H9 (cell line): ENCODE data around the gene CDH19. TPM values are rescaled to one million over a fixed set of nuclear protein-coding genes. Genes with fewer than 3 reads are reported as not detected.

Experiments
- DNase-seq: peaks from one replicate; pipeline ENCODE4 v3.0.0-alpha.2; 2017
- H2AFZ ChIP-seq: one replicate; pipeline ENCODE4 v1.6.1; 2013; ENCODE audit warnings: mild to moderate bottlenecking, low read length, control low read depth, moderate library complexity
- H2AK5ac ChIP-seq: 2 replicates; pipeline ENCODE4 v1.6.1; 2013; ENCODE audit warnings: low read length, control low read depth, mixed read lengths; ENCODE audit not compliant: insufficient read length
- H2BK120ac ChIP-seq: one replicate; pipeline ENCODE4 v1.6.1; 2013; ENCODE audit warnings: low read depth, mild to moderate bottlenecking, low read length, control low read depth, inconsistent platforms; ENCODE audit not compliant: poor library complexity, severe bottlenecking
- H2BK12ac ChIP-seq: 2 replicates; pipeline ENCODE4 v1.6.1; 2013; ENCODE audit warnings: low read length, control low read depth, mixed read lengths, low read depth; ENCODE audit not compliant: insufficient read length
- H2BK15ac ChIP-seq: 2 replicates; pipeline ENCODE4 v1.6.1; 2013; ENCODE audit warnings: low read depth, low read length, control low read depth
- H2BK20ac ChIP-seq: one replicate; pipeline ENCODE4 v1.6.1; 2013; ENCODE audit warnings: low read depth, mild to moderate bottlenecking, low read length, control low read depth, inconsistent platforms; ENCODE audit not compliant: poor library complexity, severe bottlenecking
- H2BK5ac ChIP-seq: 2 replicates; pipeline ENCODE4 v1.6.1; 2013; ENCODE audit warnings: low read length, control low read depth, mixed read lengths; ENCODE audit not compliant: insufficient read length
- H3K14ac ChIP-seq: 2 replicates; pipeline ENCODE4 v1.6.1; 2013; ENCODE audit warnings: low read length, control low read depth; ENCODE audit not compliant: insufficient read depth
- H3K18ac ChIP-seq: 2 replicates; pipeline ENCODE4 v1.6.1; 2013; ENCODE audit warnings: low read depth, mild to moderate bottlenecking, mixed read lengths, low read length, control low read depth; ENCODE audit not compliant: insufficient read length
- H3K23ac ChIP-seq: 2 replicates; pipeline ENCODE4 v1.6.1; 2013; ENCODE audit warnings: low read length, control low read depth, mixed read lengths, low read depth; ENCODE audit not compliant: insufficient read length
- H3K23me2 ChIP-seq: 2 replicates; pipeline ENCODE4 v1.6.1; 2013; ENCODE audit warnings: low read depth, mild to moderate bottlenecking, mixed read lengths, low read length, control low read depth; ENCODE audit not compliant: insufficient read length, poor library complexity, severe bottlenecking
- H3K27ac ChIP-seq: 2 replicates; pipeline ENCODE4 v1.5.1; 2013; ENCODE audit warnings: low read length, control low read depth, mixed read lengths, low read depth; ENCODE audit not compliant: insufficient read length
- H3K27me3 ChIP-seq: 2 replicates; pipeline ENCODE4 v1.6.1; 2013; ENCODE audit warnings: low read length, control low read depth, inconsistent platforms; ENCODE audit not compliant: insufficient read depth
- H3K4ac ChIP-seq: 2 replicates; pipeline ENCODE4 v1.6.1; 2013; ENCODE audit warnings: low read depth, mild to moderate bottlenecking, control low read depth, inconsistent platforms, low read length, moderate library complexity
- H3K4me1 ChIP-seq: 2 replicates; pipeline ENCODE4 v1.6.1; 2013; ENCODE audit warnings: low read length, control low read depth, inconsistent platforms; ENCODE audit not compliant: insufficient read depth
- H3K4me2 ChIP-seq: 2 replicates; pipeline ENCODE4 v1.6.1; 2013; ENCODE audit warnings: low read length, control low read depth, mixed read lengths; ENCODE audit not compliant: insufficient read length, insufficient read depth
- H3K56ac ChIP-seq: 2 replicates; pipeline ENCODE4 v1.6.1; 2013; ENCODE audit warnings: low read depth, mild to moderate bottlenecking, mixed read lengths, low read length, control low read depth; ENCODE audit not compliant: insufficient read length
- H3K79me1 ChIP-seq: 2 replicates; pipeline ENCODE4 v1.6.1; 2013; ENCODE audit warnings: low read depth, mild to moderate bottlenecking, moderate library complexity, low read length, control low read depth, inconsistent platforms; ENCODE audit not compliant: insufficient read depth, poor library complexity, severe bottlenecking
- H3K79me2 ChIP-seq: 2 replicates; pipeline ENCODE4 v1.6.1; 2013; ENCODE audit warnings: low read length, control low read depth, inconsistent platforms; ENCODE audit not compliant: insufficient read depth
- H3K9ac ChIP-seq: 2 replicates; pipeline ENCODE4 v1.6.1; 2013; ENCODE audit warnings: low read length, control low read depth, mixed read lengths; ENCODE audit not compliant: insufficient read length; ENCODE audit errors: extremely low read depth
- H3K9me3 ChIP-seq: one replicate; pipeline ENCODE4 v1.6.1; 2013; ENCODE audit warnings: low read depth, low read length, inconsistent platforms; ENCODE audit not compliant: control insufficient read depth
- H3T11ph ChIP-seq: one replicate; pipeline ENCODE4 v1.6.1; 2013; ENCODE audit warnings: mild to moderate bottlenecking, low read length, control low read depth, inconsistent platforms
- H4K20me1 ChIP-seq: one replicate; pipeline ENCODE4 v1.6.1; 2013; ENCODE audit not compliant: control insufficient read depth, insufficient read length, insufficient read depth
- H4K5ac ChIP-seq: 2 replicates; pipeline ENCODE4 v1.6.1; 2013; ENCODE audit warnings: low read depth, mild to moderate bottlenecking, mixed read lengths, low read length, control low read depth; ENCODE audit not compliant: insufficient read length
- H4K8ac ChIP-seq: replicated peaks from 2 replicates; pipeline ENCODE4 v1.6.1; 2013; ENCODE audit warnings: low read length, control low read depth, mixed read lengths, low read depth; ENCODE audit not compliant: insufficient read length
- H4K91ac ChIP-seq: 2 replicates; pipeline ENCODE4 v1.6.1; 2013; ENCODE audit warnings: low read depth, mild to moderate bottlenecking, moderate library complexity, mixed read lengths, low read length, control low read depth; ENCODE audit not compliant: insufficient read length
- H3K27ac Mint-ChIP-seq, 3 experiments: 2 replicates in 2 of 3; 3 replicates in 1 of 3; pipeline ENCODE4 v1.8.0; 2020 to 2021; ENCODE audit warnings: mixed read lengths in 3 of 3, mild to moderate bottlenecking in 1 of 3, moderate library complexity in 1 of 3
- H3K27me3 Mint-ChIP-seq: 2 replicates; pipeline ENCODE4 v1.8.0; 2021; ENCODE audit warnings: low read depth, mild to moderate bottlenecking, moderate library complexity, mixed read lengths
- H3K36me3 Mint-ChIP-seq, 3 experiments: 2 replicates in 2 of 3; 3 replicates in 1 of 3; pipeline ENCODE4 v1.8.0; 2020 to 2021; ENCODE audit warnings: low read depth in 3 of 3, mixed read lengths in 3 of 3; ENCODE audit not compliant: insufficient read depth in 1 of 3
- H3K4me1 Mint-ChIP-seq, 2 experiments: 2 replicates each; pipeline ENCODE4 v1.8.0; 2020; ENCODE audit warnings: mixed read lengths in 2 of 2
- H3K4me3 Mint-ChIP-seq, 2 experiments: 2 replicates in 1 of 2; 3 replicates in 1 of 2; pipeline ENCODE4 v1.8.0; 2020 to 2021; ENCODE audit warnings: mild to moderate bottlenecking in 2 of 2, mixed read lengths in 2 of 2, moderate library complexity in 1 of 2
- H3K9me3 Mint-ChIP-seq, 2 experiments: 2 replicates in 1 of 2; 3 replicates in 1 of 2; pipeline ENCODE4 v1.8.0; 2020; ENCODE audit warnings: mild to moderate bottlenecking in 2 of 2, mixed read lengths in 2 of 2, moderate library complexity in 1 of 2
- CTCF ChIP-seq: fragments of 200-600 bp; sonication (generic); conservative IDR thresholded peaks from 3 replicates; pipeline ENCODE4 v1.8.0; 2021; ENCODE audit warnings: antibody characterized with exemption, mild to moderate bottlenecking
- WGBS: extraction: QIAGEN DNeasy Blood & Tissue Kit; methylation state at CpG from one replicate; pipeline ENCODE4 v1.1.7; 2013; ENCODE audit warnings: missing lambda C conversion rate, low lambda C conversion rate, mixed read lengths; ENCODE audit not compliant: insufficient read length; ENCODE audit errors: extremely low coverage; 5-methylcytosine and 5-hydroxymethylcytosine counted together
- long read RNA-seq: library from polyadenylated mRNA; unstranded; transcript quantifications from one replicate; pipeline ENCODE4 v2.0.0, GENCODE V29; 2020
- total RNA-seq: library from RNA; stranded (reverse); gene quantifications from 2 replicates; pipeline ENCODE4 v1.2.1, GENCODE V29; 2021

Gene CDH19
- total RNA-seq = not detected in 2 replicates
- long read RNA-seq = 0 reads

- TF ChIP-seq CTCF = no peak
- Histone ChIP-seq H2BK20ac (no peak within 1 kb of the TSS), H3T11ph (no peak within 1 kb of the TSS), H3K23ac (no peak within 1 kb of the TSS), H2AFZ (no peak within 1 kb of the TSS), H2AK5ac (no peak within 1 kb of the TSS), H3K79me1 (no peaks in the 10 kb centered on the region), H2BK15ac (no peak within 1 kb of the TSS), H3K9ac (no peak within 1 kb of the TSS), H3K23me2 (no peaks in the 10 kb centered on the region), H3K4me2 (no peak within 1 kb of the TSS), H2BK5ac (no peak within 1 kb of the TSS), H3K4ac (no peak within 1 kb of the TSS), H4K5ac (no peak within 1 kb of the TSS), H3K56ac (no peak within 1 kb of the TSS), H4K20me1 (no peaks in the 10 kb centered on the region), H3K27ac (no peak within 1 kb of the TSS), H3K4me1 (no peaks in the 10 kb centered on the region), H2BK120ac (no peak within 1 kb of the TSS), H3K27me3 (no peaks in the 10 kb centered on the region), H4K8ac (no peak within 1 kb of the TSS), H4K91ac (no peak within 1 kb of the TSS), H3K79me2 (no peaks in the 10 kb centered on the region), H3K9me3 (no peaks in the 10 kb centered on the region), H3K14ac (no peak within 1 kb of the TSS), H2BK12ac (no peak within 1 kb of the TSS), H3K18ac (no peak within 1 kb of the TSS)
- WGBS = no CpG with 5 or more reads among the region's 9 CpGs
- Mint-ChIP-seq H3K9me3 (no peaks in the 10 kb centered on the region; a peak in 1 of 5 replicates), H3K36me3 (no peaks in the 10 kb centered on the region), H3K4me1 (no peaks in the 10 kb centered on the region), H3K27ac (no peak within 1 kb of the TSS; a peak in 1 of 7 replicates), H3K27me3 (no peaks in the 10 kb centered on the region), H3K4me3 (no peak within 1 kb of the TSS)
- DNase-seq = no peak
Measured at GRCh38 chr18:66603941-66604627, at the start of gene CDH19. Gene CDH19 (minus strand): TSS chr18:66604090. CDS start chr18:66572204, 31,886 bp downstream.
